PC-3 (cell line): Measurements from ENCODE around the gene VWA8.

ENCODE experiments used
- CTCF ChIP-seq: fragments of 300-600 bp; sonication (generic); conservative IDR thresholded peaks from 2 replicates; pipeline ENCODE4 v1.5.1; 2017; ENCODE audit warnings: antibody characterized with exemption, low read depth, mild to moderate bottlenecking, low read length
- EZH2 ChIP-seq: fragments of 300-600 bp; sonication (generic); IDR thresholded peaks from one replicate; pipeline ENCODE4 v1.6.1; 2017; ENCODE audit warnings: antibody characterized with exemption, mild to moderate bottlenecking, low read length; ENCODE audit not compliant: unreplicated experiment

GRCh38 chr13:41652735-41653361, 308.1 kb downstream of the VWA8 start:
- TF ChIP-seq CTCF, result peak; percentile 77
- TF ChIP-seq EZH2, result no peak
